ENCODE results near the gene UBE2QL1. TPM values are rescaled to one million over a fixed set of nuclear protein-coding genes. Genes with fewer than 3 reads are reported as not detected.

Gene UBE2QL1, protein sequence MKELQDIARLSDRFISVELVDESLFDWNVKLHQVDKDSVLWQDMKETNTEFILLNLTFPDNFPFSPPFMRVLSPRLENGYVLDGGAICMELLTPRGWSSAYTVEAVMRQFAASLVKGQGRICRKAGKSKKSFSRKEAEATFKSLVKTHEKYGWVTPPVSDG
- 2.5 and 2.9 TPM in 2 replicates for total RNA-seq
- long read RNA-seq, full-length matches to known transcripts, result 4 of 5 reads
- long read RNA-seq, partial matches to known transcripts, result 0 of 5 reads
- long read RNA-seq, other reads (novel, unspliced or antisense), result 1 of 5 reads

DNA sequence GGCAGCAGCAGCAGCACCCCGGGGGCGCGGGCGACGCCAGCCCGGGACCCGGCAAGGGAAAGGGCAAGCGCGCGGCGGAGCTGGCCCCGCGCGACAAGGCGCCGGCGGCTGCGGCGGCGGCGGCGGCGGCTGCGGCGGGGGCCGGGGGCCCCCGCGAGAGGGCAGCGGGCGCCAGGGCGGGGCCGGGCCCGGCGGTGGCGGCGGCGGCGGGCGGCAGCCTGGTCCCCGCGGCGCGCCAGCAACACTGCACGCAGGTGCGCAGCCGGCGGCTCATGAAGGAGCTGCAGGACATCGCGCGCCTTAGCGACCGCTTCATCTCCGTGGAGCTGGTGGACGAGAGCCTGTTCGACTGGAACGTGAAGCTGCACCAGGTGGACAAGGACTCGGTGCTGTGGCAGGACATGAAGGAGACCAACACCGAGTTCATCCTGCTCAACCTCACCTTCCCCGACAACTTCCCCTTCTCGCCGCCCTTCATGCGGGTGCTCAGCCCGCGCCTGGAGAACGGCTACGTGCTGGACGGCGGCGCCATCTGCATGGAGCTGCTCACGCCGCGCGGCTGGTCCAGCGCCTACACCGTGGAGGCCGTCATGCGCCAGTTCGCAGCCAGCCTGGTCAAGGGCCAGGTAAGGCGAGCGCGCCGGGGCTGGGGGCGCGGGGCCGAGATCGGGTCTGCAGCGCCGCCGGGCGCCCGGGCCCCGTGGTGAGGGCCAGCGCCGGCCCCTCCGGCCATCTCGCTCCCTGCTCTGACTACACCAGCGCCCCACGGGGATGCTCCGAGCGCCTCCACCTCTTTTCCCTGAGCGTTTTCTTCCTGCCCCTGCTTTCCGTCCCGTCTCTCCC, at the start of gene UBE2QL1:
TSS of gene UBE2QL1 (plus strand) at position 238 of the 843 bp plus-strand sequence. CDS start at position 273, 35 bp downstream.
- Mint-ChIP-seq H3K27ac (peak within 1 kb of the TSS; percentile 60), H3K27me3 (peaks cover 63% of the 10 kb centered on the region)
- DNase-seq (ENCODE audit: low spot score, unreplicated experiment), result peak; percentile 26

GRCh38 chr5:6399980-6400910, 48.4 kb upstream of the UBE2QL1 start:
- peaks cover 17% of the 10 kb centered on the region for H3K27me3 Mint-ChIP-seq
- no peaks in the 10 kb centered on the region for H3K4me1 Mint-ChIP-seq (ENCODE audit: low read depth)
- no peaks in the 10 kb centered on the region for H3K36me3 Mint-ChIP-seq (ENCODE audit: insufficient read depth)
- DNase-seq (ENCODE audit: low spot score, unreplicated experiment), result no peak
- no peak overlapping the region for H3K27ac Mint-ChIP-seq
- no peak overlapping the region for H3K4me3 Mint-ChIP-seq (ENCODE audit: low read depth)
- TF ChIP-seq, protein P1, sequence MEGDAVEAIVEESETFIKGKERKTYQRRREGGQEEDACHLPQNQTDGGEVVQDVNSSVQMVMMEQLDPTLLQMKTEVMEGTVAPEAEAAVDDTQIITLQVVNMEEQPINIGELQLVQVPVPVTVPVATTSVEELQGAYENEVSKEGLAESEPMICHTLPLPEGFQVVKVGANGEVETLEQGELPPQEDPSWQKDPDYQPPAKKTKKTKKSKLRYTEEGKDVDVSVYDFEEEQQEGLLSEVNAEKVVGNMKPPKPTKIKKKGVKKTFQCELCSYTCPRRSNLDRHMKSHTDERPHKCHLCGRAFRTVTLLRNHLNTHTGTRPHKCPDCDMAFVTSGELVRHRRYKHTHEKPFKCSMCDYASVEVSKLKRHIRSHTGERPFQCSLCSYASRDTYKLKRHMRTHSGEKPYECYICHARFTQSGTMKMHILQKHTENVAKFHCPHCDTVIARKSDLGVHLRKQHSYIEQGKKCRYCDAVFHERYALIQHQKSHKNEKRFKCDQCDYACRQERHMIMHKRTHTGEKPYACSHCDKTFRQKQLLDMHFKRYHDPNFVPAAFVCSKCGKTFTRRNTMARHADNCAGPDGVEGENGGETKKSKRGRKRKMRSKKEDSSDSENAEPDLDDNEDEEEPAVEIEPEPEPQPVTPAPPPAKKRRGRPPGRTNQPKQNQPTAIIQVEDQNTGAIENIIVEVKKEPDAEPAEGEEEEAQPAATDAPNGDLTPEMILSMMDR (IDR thresholded peaks at IDR 0.05; ENCODE audit: unreplicated experiment), result no peak
- H3K9me3 Mint-ChIP-seq (ENCODE audit: low read depth), result peaks cover 3% of the 10 kb centered on the region

More for the DNA sequence above, at the start of gene UBE2QL1:
- peak within 1 kb of the TSS; percentile 77 for H3K4me3 Mint-ChIP-seq (ENCODE audit: low read depth)
- H3K36me3 Mint-ChIP-seq (ENCODE audit: insufficient read depth), result no peaks in the 10 kb centered on the region
- TF ChIP-seq, protein P1 (IDR thresholded peaks at IDR 0.05; ENCODE audit: unreplicated experiment), result peak; percentile 20
- no peaks in the 10 kb centered on the region for H3K9me3 Mint-ChIP-seq (ENCODE audit: low read depth)
- peaks cover 7% of the 10 kb centered on the region for H3K4me1 Mint-ChIP-seq (ENCODE audit: low read depth)

DNA sequence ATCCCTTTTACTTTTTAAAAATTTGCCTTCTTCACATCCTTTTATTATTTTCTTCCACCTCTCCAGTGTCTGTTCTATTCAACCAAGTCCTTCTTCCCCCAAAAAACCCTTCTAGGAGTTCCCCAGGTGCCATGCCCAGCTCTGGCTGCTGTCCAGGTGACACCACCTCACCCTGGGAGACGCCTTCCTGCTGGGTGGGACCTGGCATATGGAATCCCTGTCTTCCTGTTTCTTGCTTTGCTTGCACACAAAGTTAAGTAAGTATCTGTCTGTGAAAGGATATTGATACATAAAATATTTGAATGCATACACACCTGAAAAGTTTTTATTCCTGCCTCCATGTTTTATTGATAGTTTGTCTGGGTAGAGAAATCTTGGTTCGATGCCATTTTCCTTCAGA, 47.2 kb upstream of the UBE2QL1 start:
- H3K36me3 Mint-ChIP-seq (ENCODE audit: insufficient read depth), result no peaks in the 10 kb centered on the region
- no peak overlapping the region for H3K4me3 Mint-ChIP-seq (ENCODE audit: low read depth)
- H3K27ac Mint-ChIP-seq, result no peak overlapping the region
- TF ChIP-seq, protein P1 (IDR thresholded peaks at IDR 0.05; ENCODE audit: unreplicated experiment), result no peak
- H3K9me3 Mint-ChIP-seq (ENCODE audit: low read depth), result peaks cover 3% of the 10 kb centered on the region
- H3K27me3 Mint-ChIP-seq, result peaks cover 13% of the 10 kb centered on the region
- no peak for DNase-seq (ENCODE audit: low spot score, unreplicated experiment)
- no peaks in the 10 kb centered on the region for H3K4me1 Mint-ChIP-seq (ENCODE audit: low read depth)

DNA sequence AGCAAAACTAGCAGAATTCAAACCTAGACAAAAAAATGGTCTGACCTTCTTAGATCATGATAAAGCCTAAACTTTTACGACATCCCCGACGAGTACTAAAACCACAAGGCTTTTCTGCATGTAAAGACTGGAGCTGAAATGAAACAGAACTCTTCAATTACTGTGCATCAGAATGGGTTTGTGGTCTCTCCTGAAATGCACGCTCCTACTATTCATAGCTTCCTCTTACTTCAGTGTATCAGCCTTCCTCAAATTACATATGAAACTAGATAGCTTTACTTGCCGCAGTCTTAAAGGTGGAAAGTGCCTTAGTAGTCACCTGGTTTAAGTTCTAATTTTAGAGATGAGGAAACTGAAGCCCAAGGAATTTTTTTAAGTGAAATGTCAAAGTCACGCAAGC, 45.7 kb upstream of the UBE2QL1 start:
- DNase-seq (ENCODE audit: low spot score, unreplicated experiment), result no peak
- Mint-ChIP-seq H3K4me1 (ENCODE audit: low read depth) (peaks cover 3% of the 10 kb centered on the region), H3K27ac (no peak overlapping the region), H3K36me3 (ENCODE audit: insufficient read depth) (no peaks in the 10 kb centered on the region), H3K27me3 (peaks cover 23% of the 10 kb centered on the region), H3K4me3 (ENCODE audit: low read depth) (no peak overlapping the region), H3K9me3 (ENCODE audit: low read depth) (no peaks in the 10 kb centered on the region)
- TF ChIP-seq, protein P1 (IDR thresholded peaks at IDR 0.05; ENCODE audit: unreplicated experiment), result no peak

All from progenitor cell of endocrine pancreas (in vitro differentiated cells).